ENCODE data around the gene DPH7. TPM values are rescaled to one million over a fixed set of nuclear protein-coding genes. Genes with fewer than 3 reads are reported as not detected.
A peak's percentile ranks its signal among the peaks of the same experiment; 100 is the strongest.
"Not testable (repeated sequence)": the region's sequence is repeated elsewhere in the genome, so short reads cannot be mapped to it uniquely, and the experiment has no call there.

DPH7 gene
- total RNA-seq, 1 experiment from 2014 or later = 16.1 TPM

DNA sequence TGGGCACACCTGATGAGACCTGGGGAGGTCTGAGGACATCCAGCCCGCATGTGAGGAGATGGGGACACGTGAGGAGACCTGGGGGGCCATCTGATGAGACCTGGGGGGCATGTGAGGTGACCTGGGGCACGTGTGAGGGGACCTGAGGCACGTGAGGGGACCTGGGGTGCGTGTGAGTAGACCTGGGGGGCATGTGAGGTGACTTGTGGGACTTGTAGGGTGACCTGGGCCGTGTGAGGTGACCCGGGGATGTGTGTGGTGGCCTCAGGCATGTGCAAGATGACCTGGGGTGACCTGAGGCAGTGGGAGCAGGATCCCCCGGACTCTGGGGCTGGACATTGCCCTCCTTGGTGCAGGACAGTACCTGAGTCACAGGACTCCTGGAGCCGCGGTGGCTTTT, 59.2 kb downstream of the DPH7 start:
- no peak for DNase-seq (ENCODE audit: low spot score)

DNA sequence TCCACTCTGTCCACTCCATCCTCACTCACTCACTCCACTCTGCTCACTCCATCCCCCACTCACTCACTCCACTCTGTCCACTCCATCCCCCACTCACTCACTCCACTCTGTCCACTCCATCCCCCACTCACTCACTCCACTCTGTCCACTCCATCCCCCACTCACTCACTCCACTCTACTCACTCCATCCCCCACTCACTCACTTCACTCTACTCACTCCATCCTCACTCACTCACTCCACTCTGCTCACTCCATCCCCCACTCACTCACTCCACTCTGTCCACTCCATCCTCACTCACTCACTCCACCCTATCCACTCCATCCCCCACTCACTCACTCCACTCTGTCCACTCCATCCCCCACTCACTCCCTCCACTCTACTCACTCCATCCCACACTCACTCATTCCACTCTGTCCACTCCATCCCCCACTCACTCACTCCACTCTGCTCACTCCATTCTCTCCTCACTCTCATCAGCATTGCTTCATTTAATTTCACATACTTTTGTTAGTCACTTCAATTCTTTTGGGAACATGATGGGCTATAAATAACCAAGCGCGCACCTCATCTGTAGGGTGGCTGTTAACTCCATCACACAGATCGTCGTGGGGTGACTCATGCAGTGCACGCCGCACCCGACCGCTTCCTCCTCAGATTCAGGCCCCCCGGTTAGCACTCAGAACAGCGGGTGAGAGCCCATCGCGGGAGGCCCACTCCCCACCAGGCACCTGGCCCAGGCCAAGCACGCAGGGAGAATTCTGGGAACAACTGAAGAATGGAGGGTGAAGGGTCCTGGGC, 59.9 kb downstream of the DPH7 start:
- DNase-seq (ENCODE audit: low spot score) = not testable (repeated sequence)

DNA sequence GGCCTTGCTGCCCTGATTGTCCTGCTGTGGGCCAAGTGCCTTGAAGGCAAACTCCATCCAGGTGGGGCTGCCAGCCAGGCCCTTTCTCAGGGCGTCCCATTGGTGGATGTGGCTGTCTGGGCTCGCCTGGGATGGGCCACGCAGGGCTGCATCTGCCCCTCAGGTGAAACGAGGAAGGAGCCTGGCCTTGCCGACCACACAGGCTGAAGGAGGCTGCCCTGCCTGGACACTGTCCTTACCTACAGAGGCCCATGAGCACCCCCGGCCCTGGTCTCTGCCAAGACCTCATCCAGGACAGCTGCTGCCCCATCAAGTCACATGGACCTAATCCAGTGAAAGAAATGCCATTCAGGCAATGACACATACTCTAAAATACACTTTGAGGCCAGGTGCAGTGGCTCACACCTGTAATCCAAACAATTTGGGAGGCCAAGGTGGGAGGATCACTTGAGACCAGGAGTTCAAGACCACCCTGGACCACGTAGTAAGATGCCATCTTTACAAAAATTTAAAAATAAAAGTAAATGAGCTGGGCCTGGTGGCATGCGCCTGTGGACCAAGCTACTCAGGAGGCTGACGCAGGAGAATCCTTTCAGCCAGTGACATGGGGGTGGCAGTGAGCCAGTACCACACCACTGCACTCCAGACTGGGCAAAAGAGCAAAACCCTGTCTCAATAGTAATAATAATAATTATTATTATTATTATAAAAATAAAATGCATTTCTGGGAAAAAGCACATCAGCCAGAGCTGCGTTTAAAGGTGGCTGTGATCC, 62.4 kb downstream of the DPH7 start:
- no peak for DNase-seq (ENCODE audit: low spot score)

DNA sequence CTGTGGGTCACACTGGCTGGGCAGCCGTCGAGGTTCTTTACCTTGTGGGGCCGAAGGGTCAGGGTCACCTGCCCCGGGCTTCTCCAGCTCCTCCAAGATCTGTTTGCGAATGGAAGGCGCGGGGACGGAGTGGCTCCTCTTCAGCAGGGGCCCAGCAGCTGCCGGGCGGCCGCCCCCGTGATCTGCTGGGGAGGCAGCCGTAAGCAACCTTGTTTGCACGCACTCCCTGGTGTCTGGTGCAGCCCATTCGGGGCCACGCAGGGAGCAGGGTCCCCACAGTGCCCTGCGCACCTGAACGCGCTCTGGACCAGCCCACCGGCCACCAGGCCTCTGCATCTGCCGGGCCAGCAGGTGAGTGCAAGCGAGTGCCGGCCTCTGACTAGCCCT, 63.4 kb downstream of the DPH7 start:
- no peak for DNase-seq (ENCODE audit: low spot score)

DNA sequence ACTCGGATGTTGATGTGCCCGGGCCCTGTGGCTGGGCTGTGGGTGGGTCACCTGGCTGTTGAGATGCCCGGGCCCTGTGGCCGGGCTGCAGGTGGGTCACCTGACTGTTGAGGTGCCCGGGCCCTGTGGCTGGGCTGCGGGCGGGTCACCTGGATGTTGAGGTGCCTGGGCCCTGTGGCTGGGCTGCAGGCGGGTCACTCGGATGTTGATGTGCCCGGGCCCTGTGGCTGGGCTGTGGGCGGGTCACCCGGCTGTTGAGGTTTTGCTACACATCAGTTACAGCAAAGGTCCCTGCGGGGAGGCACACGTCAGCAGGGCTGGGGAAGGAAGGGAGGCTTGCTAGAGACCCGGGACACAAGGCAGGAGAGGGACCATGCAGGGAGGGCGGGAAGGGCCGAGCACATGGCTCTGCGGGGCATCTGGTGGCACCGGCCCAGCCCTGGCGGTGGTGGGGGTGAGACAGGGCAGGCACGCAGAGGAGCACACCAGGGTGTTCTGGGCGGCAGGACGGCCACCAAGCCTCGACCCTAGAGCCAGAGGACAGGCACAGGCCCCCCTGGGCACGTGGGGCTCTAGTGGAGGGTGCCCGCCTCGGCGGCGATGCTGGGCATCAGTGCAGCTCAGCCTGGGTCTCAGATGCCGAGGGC, 63.9 kb downstream of the DPH7 start:
- no peak for DNase-seq (ENCODE audit: low spot score)

DNA sequence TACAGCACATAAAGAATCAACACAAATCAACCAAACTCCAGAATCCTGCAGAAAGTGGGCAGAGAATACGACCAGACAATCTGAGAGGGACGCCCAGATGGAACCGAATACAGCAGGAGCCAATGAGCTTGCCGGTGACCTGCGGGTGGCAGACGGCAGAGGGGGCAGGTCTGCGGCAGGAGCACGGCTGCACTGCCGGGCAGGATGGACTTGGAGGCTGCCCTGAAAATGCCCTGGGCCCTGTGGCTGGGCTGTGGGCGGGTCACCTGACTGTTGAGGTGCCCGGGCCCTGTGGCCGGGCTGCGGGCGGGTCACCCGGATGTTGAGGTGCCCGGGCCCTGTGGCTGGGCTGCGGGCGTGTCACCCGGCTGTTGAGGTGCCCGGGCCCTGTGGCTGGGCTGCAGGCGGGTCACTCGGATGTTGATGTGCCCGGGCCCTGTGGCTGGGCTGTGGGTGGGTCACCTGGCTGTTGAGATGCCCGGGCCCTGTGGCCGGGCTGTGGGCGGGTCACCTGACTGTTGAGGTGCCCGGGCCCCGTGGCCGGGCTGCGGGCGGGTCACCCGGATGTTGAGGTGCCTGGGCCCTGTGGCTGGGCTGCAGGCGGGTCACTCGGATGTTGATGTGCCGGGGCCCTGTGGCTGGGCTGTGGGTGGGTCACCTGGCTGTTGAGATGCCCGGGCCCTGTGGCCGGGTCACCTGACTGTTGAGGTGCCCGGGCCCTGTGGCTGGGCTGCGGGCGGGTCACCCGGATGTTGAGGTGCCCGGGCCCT, 64.7 kb downstream of the DPH7 start:
- peak; percentile 72 for DNase-seq (ENCODE audit: low spot score)

DNA sequence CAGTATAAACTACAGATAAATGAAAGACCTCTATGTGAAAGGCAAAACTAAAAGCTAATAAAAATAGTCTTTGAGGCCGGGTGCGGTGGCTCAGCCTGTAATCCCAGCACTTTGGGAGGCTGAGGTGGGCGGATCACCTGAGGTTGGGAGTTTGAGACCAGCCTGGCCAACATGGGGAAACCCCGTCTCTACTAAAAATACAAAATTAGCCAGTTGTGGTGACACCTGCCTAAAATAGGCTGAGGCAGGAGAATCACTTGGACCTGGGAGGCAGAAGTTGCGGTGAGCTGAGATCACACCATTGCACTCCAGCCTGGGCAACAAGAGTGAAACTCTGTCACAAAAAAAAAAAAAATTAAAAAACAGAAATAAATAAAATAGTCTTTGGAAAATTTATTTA, 65.6 kb downstream of the DPH7 start:
- DNase-seq (ENCODE audit: low spot score) = not testable (repeated sequence)

DNA sequence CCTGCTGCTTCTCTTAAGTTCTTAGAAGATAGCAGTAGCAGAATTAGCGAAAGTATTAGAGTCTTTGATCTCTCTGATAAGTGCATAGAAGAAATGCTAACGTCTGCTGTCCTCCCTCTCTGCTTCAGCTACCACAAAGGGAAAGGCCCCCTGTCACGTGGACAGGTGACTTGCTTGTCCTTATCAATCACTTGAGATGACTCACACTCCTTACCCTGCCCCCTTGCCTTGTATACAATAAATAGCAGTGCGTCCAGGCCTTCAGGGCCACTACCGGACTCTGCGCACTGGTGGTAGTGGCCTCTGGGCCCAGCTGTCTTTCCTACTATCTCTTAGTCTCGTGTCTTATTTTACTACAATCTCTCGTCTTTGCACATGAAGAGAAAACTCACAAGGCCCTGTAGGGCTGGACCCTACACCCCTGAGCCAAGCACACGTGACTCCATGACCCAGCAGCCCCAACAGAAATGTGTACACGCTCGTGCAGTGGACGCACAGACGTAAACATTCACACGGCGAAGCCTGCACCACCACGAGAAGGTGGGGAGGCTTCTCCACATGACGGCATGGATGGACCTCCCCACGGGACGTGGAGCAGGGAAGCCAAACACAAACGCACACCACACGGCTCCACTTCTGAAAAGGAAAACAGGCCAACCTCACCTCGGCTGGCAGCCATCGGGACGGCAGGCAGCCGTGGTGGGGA, 66.8 kb downstream of the DPH7 start:
- DNase-seq (ENCODE audit: low spot score) = no peak

DNA sequence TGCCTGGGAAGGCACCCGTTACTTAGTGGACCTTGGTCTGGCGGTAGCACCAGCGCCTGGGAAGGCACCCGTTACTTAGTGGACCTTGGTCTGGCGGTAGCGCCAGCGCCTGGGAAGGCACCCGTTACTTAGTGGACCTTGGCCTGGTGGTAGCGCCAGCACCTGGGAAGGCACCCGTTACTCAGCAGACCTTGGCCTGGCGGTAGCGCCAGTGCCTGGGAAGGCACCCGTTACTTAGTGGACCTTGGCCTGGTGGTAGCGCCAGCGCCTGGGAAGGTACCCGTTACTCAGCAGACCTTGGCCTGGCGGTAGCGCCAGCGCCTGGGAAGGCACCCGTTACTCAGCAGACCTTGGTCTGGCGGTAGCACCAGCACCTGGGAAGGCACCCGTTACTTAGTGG, 67.6 kb downstream of the DPH7 start:
- DNase-seq (ENCODE audit: low spot score) = not testable (repeated sequence)

DNA sequence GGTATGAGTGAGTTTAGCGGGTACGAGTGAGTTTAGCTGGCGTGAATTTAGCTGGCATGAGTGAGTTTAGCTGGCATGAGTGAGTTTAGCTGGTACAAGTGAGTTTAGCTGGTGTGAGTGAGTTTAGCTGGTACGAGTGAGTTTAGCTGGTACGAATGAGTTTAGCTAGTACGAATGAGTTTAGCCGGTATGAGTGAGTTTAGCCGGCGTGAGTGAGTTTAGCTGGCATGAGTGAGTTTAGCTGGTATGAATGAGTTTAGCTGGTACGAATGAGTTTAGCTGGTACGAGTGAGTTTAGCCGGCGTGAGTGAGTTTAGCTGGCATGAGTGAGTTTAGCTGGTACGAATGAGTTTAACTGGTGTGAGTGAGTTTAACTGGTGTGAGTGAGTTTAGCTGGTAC, 69.5 kb downstream of the DPH7 start:
- DNase-seq (ENCODE audit: low spot score) = no peak

DNA sequence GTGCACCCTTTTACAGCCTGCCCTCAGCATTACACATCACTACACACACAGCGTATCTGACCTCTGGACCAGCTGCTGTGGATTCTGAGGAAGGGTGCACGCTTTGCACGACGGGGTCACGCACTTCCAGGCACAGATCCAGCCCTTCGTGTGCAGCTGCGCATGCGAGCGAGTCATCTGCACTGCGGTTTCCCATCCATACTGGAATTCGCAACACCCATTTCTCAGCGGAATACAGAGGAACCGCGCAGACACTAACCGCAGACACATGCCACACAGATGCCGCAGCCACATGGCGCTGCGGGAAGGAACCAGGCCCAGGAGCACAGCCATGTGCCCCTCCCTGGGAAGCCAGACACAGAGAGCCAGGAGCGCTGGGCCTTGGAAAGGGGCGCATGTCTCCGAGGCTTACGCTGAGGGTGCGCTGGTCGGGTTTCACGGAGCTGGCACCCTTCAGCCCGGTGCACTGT, 72.0 kb downstream of the DPH7 start:
- DNase-seq (ENCODE audit: low spot score) = peak; percentile 76

DNA sequence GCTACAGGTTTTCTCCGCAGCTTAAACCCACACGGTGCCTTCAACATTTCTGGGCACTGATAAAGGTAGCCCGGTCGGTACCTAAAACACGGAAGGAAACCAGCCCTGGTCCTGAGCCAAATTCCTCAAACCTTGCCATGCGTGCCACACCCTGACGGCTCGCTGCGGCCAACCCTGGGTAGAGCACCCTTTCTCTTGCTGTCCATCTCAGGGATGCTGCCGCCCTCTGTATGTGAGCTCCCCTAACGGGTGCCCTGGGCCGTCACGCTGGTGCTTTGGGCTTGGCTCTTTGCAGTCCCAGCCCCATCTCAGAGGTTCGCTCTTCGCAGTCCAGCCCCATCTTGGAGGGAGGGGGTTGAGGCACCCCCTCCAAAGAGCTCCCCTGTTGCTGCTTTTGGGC, 72.5 kb downstream of the DPH7 start:
- DNase-seq (ENCODE audit: low spot score) = no peak

DNA sequence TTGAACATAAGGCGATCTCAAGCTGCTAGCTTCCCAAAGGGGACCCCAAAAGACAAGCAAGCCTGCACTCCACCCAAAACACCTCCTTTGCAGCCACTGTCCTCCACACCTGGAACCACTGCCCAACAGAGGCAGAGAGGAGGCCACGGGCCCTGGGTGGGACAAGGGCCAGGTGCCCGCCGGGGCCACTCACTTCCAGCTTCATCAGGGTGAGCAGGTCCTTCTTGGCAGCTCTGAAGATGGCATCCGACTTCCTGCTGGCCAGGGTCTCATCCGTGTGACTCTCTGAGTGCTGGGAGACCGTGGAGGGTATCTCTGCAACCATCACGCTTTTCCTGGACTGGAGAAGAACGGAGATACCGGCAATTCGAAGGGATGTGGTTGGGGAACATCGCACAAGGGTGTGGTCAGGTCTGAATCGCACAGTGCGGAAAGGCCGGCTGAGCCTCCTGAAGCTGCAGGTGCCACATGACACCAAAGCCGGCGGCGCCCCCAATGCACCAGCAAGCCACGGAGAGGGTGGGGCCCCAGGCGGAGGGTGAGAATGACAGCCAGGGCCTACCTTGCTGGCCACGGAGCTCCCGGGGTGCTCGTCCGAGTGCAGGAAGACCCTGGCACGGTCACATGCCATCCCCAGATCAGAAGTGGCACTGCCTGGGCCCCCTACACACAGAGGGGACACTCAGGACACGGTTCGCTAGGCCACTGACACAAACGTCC, 73.1 kb downstream of the DPH7 start:
- DNase-seq (ENCODE audit: low spot score) = no peak

Other genes with a start within 250 kb of the DPH7 start
- gene EXD3, start 155.8 kb downstream of the DPH7 start, total RNA-seq (2014; rRNA removed; shearing (Covaris generic)) = 1.4 and 2.8 TPM in 2 replicates
- gene NOXA1, start 155.5 kb downstream of the DPH7 start, total RNA-seq (2014; rRNA removed; shearing (Covaris generic)) = not detected in 2 replicates
- 0.08 TPM in 1 of 2 replicates, not detected in the other for gene ENTPD8, start 137.6 kb downstream of the DPH7 start, total RNA-seq (2014; rRNA removed; shearing (Covaris generic))
- 17.1 and 19.1 TPM in 2 replicates for gene NSMF, start 119.6 kb downstream of the DPH7 start, total RNA-seq (2014; rRNA removed; shearing (Covaris generic))
- gene PNPLA7, start 28.5 kb downstream of the DPH7 start, total RNA-seq (2014; rRNA removed; shearing (Covaris generic)) = 0.14 TPM in 1 of 2 replicates, not detected in the other
- 52.4 and 66.7 TPM in 2 replicates for gene MRPL41, start 27.0 kb downstream of the DPH7 start, total RNA-seq (2014; rRNA removed; shearing (Covaris generic))
- gene ZMYND19, start 11.6 kb upstream of the DPH7 start, total RNA-seq (2014; rRNA removed; shearing (Covaris generic)) = 21.3 and 26.8 TPM in 2 replicates
- gene ARRDC1, start 26.8 kb upstream of the DPH7 start, total RNA-seq (2014; rRNA removed; shearing (Covaris generic)) = 11.6 and 26.5 TPM in 2 replicates
- 18.6 and 19.5 TPM in 2 replicates for gene EHMT1, start 40.1 kb upstream of the DPH7 start, total RNA-seq (2014; rRNA removed; shearing (Covaris generic))

All from H4 (cell line).